HEK293 (cell line): Measurements from ENCODE around the gene VAT1L.

Experiments used
- CTCF ChIA-PET: fragments of 350-600 bp; formaldehyde crosslinking; extraction: SDS; loops from one replicate; lab custom pipeline; 2021; ENCODE audit warnings: antibody characterized with exemption; lab: Yijun Ruan, JAX
- POLR2A ChIA-PET: fragments of 300-600 bp; formaldehyde crosslinking; extraction: SDS; loops from one replicate; lab custom pipeline; 2020; ENCODE audit warnings: antibody characterized with exemption, inconsistent platforms; lab: Yijun Ruan, JAX
- H3K27ac ChIP-seq: fragments of 200-500 bp; sonication (Bioruptor generic); 2 replicates; pipeline ENCODE4 v1.5.1; 2014; ENCODE audit warnings: low read depth, low read length, control low read depth, inconsistent platforms; ENCODE audit errors: extremely low read depth
- H3K36me3 ChIP-seq, 2 experiments: fragments of 200-500 bp in 1 of 2; sonication (Bioruptor generic) in 1 of 2; 1 replicate in 1 of 2; 2 replicates in 1 of 2; pipeline ENCODE4 v1.5.1; 2014 to 2017; ENCODE audit warnings: inconsistent platforms in 2 of 2, low read length in 2 of 2; ENCODE audit not compliant: control insufficient read depth in 2 of 2, insufficient read depth in 1 of 2
- H3K4me1 ChIP-seq: fragments of 200-500 bp; sonication (Bioruptor generic); 2 replicates; pipeline ENCODE4 v1.5.1; 2014; ENCODE audit warnings: mild to moderate bottlenecking, low read length, inconsistent platforms; ENCODE audit not compliant: control insufficient read depth, insufficient read depth
- H3K4me3 ChIP-seq: 2 replicates; pipeline ENCODE4 v1.5.1; 2011; ENCODE audit warnings: low read depth, mild to moderate bottlenecking, control low read depth, low read length, moderate library complexity
- H3K9me3 ChIP-seq: fragments of 200-500 bp; sonication (Bioruptor generic); 2 replicates; pipeline ENCODE4 v1.5.1; 2014; ENCODE audit warnings: low read depth, low read length, inconsistent platforms; ENCODE audit not compliant: control insufficient read depth, insufficient read depth
- HOXC10 ChIP-seq: sonication (generic); formaldehyde crosslinking; IDR thresholded peaks from 2 replicates; pipeline ENCODE4 v1.8.1; 2023; ENCODE audit warnings: mild to moderate bottlenecking, missing genetic modification reagents
- KLF1 ChIP-seq: fragments of 450-650 bp; formaldehyde crosslinking; IDR thresholded peaks from 2 replicates; pipeline ENCODE4 v1.5.1; 2016; ENCODE audit warnings: missing biosample characterization, missing genetic modification characterization
- KLF16 ChIP-seq: fragments of 450-650 bp; formaldehyde crosslinking; IDR thresholded peaks from 2 replicates; pipeline ENCODE4 v1.5.1; 2017; ENCODE audit warnings: missing biosample characterization, missing genetic modification characterization
- OSR2 ChIP-seq: fragments of 450-650 bp; formaldehyde crosslinking; IDR thresholded peaks from 2 replicates; pipeline ENCODE4 v1.5.1; 2016; ENCODE audit warnings: missing biosample characterization, missing genetic modification characterization
- OVOL3 ChIP-seq: fragments of 450-650 bp; formaldehyde crosslinking; IDR thresholded peaks from 2 replicates; pipeline ENCODE4 v1.5.1; 2016; ENCODE audit warnings: missing biosample characterization, missing genetic modification characterization
- SALL2 ChIP-seq: fragments of 450-650 bp; formaldehyde crosslinking; IDR thresholded peaks from 2 replicates; pipeline ENCODE4 v1.5.0; 2017; ENCODE audit warnings: missing biosample characterization, mild to moderate bottlenecking, missing genetic modification characterization, borderline replicate concordance
- TCF7L2 ChIP-seq: IDR thresholded peaks from 2 replicates; pipeline ENCODE4 v1.6.1; 2011; ENCODE audit warnings: low read depth, mild to moderate bottlenecking, inconsistent platforms, low read length, moderate library complexity, borderline replicate concordance
- TRIM28 ChIP-seq: IDR thresholded peaks from 2 replicates; pipeline ENCODE4 v1.6.1; 2011; ENCODE audit warnings: low read length, control low read depth, borderline replicate concordance
- WT1 ChIP-seq: fragments of 450-650 bp; formaldehyde crosslinking; IDR thresholded peaks from 2 replicates; pipeline ENCODE4 v1.5.1; 2016; ENCODE audit warnings: missing biosample characterization, missing genetic modification characterization
- ZBTB17 ChIP-seq: fragments of 450-650 bp; formaldehyde crosslinking; IDR thresholded peaks from 2 replicates; pipeline ENCODE4 v1.5.1; 2016; ENCODE audit warnings: missing biosample characterization, missing genetic modification characterization
- ZBTB20 ChIP-seq: fragments of 450-650 bp; formaldehyde crosslinking; IDR thresholded peaks from 2 replicates; pipeline ENCODE4 v1.5.1; 2016; ENCODE audit warnings: missing biosample characterization, missing genetic modification characterization
- ZBTB44 ChIP-seq: fragments of 450-650 bp; IDR thresholded peaks from 2 replicates; pipeline ENCODE4 v1.5.1; 2018; ENCODE audit warnings: missing biosample characterization, mild to moderate bottlenecking, missing genetic modification characterization
- ZBTB7A ChIP-seq: fragments of 450-650 bp; formaldehyde crosslinking; IDR thresholded peaks from 2 replicates; pipeline ENCODE4 v1.5.1; 2016; ENCODE audit warnings: low read depth, missing biosample characterization, missing genetic modification characterization
- ZEB2 ChIP-seq: fragments of 450-650 bp; formaldehyde crosslinking; IDR thresholded peaks from 2 replicates; pipeline ENCODE4 v1.5.1; 2016; ENCODE audit warnings: missing biosample characterization, missing genetic modification characterization
- ZFHX2 ChIP-seq: fragments of 450-650 bp; formaldehyde crosslinking; conservative IDR thresholded peaks from 2 replicates; pipeline ENCODE4 v1.5.1; 2016; ENCODE audit warnings: missing biosample characterization, missing genetic modification characterization
- ZFP69B ChIP-seq: fragments of 450-650 bp; formaldehyde crosslinking; IDR thresholded peaks from 2 replicates; pipeline ENCODE4 v1.5.1; 2016; ENCODE audit warnings: missing biosample characterization, missing genetic modification characterization
- ZNF121 ChIP-seq: fragments of 450-650 bp; formaldehyde crosslinking; IDR thresholded peaks from 2 replicates; pipeline ENCODE4 v1.5.1; 2016; ENCODE audit warnings: missing biosample characterization, missing genetic modification characterization
- ZNF132 ChIP-seq: fragments of 450-650 bp; formaldehyde crosslinking; IDR thresholded peaks from 2 replicates; pipeline ENCODE4 v1.5.1; 2017; ENCODE audit warnings: missing biosample characterization, missing genetic modification characterization, borderline replicate concordance
- ZNF398 ChIP-seq: fragments of 450-650 bp; formaldehyde crosslinking; IDR thresholded peaks from 2 replicates; pipeline ENCODE4 v1.5.1; 2017; ENCODE audit warnings: missing biosample characterization, missing genetic modification characterization
- ZNF501 ChIP-seq: fragments of 450-650 bp; formaldehyde crosslinking; IDR thresholded peaks from 2 replicates; pipeline ENCODE4 v1.5.1; 2016; ENCODE audit warnings: missing biosample characterization, missing genetic modification characterization
- ZNF510 ChIP-seq: fragments of 450-650 bp; formaldehyde crosslinking; IDR thresholded peaks from 2 replicates; pipeline ENCODE4 v1.5.1; 2018; ENCODE audit warnings: mild to moderate bottlenecking, missing genetic modification characterization, missing biosample characterization; ENCODE audit not compliant: insufficient replicate concordance
- ZNF555 ChIP-seq: fragments of 450-650 bp; formaldehyde crosslinking; conservative IDR thresholded peaks from 2 replicates; pipeline ENCODE4 v1.5.1; 2017; ENCODE audit warnings: missing biosample characterization, mild to moderate bottlenecking, missing genetic modification characterization, inconsistent platforms
- ZNF558 ChIP-seq: fragments of 450-650 bp; formaldehyde crosslinking; IDR thresholded peaks from 2 replicates; pipeline ENCODE4 v1.5.1; 2016; ENCODE audit warnings: missing biosample characterization, missing genetic modification characterization
- ZNF561 ChIP-seq: fragments of 450-650 bp; IDR thresholded peaks from 2 replicates; pipeline ENCODE4 v1.5.1; 2018; ENCODE audit warnings: missing biosample characterization, missing genetic modification characterization, borderline replicate concordance
- ZNF596 ChIP-seq: fragments of 450-650 bp; IDR thresholded peaks from 2 replicates; pipeline ENCODE4 v1.5.0; 2018; ENCODE audit warnings: missing biosample characterization, mild to moderate bottlenecking, missing genetic modification characterization, moderate library complexity
- ZNF645 ChIP-seq: fragments of 450-650 bp; formaldehyde crosslinking; IDR thresholded peaks from 2 replicates; pipeline ENCODE4; 2016; ENCODE audit warnings: missing biosample characterization, missing genetic modification characterization
- ZNF677 ChIP-seq: fragments of 450-650 bp; IDR thresholded peaks from 2 replicates; pipeline ENCODE4 v1.5.0; 2018; ENCODE audit warnings: missing biosample characterization, mild to moderate bottlenecking, missing genetic modification characterization, moderate library complexity
- ZNF701 ChIP-seq: fragments of 450-650 bp; formaldehyde crosslinking; IDR thresholded peaks from 2 replicates; pipeline ENCODE4 v1.5.1; 2016; ENCODE audit warnings: missing biosample characterization, missing genetic modification characterization
- ZNF768 ChIP-seq: fragments of 450-650 bp; formaldehyde crosslinking; IDR thresholded peaks from 2 replicates; pipeline ENCODE4 v1.5.1; 2018; ENCODE audit warnings: missing biosample characterization, mild to moderate bottlenecking, missing genetic modification characterization
- ZSCAN16 ChIP-seq: fragments of 450-650 bp; formaldehyde crosslinking; IDR thresholded peaks from 2 replicates; pipeline ENCODE4 v1.5.1; 2016; ENCODE audit warnings: missing biosample characterization, missing genetic modification characterization
- TF ChIP-seq, protein P1 (sequence below): fragments of 450-650 bp; formaldehyde crosslinking; optimal IDR thresholded peaks from 2 replicates; pipeline ENCODE3; 2016; ENCODE audit warnings: missing biosample characterization, mild to moderate bottlenecking, missing genetic modification characterization
- TF ChIP-seq, protein P2 (sequence below): fragments of 450-650 bp; formaldehyde crosslinking; IDR thresholded peaks from 2 replicates; pipeline ENCODE4 v1.5.1; 2016; ENCODE audit warnings: missing biosample characterization, missing genetic modification characterization

Gene VAT1L

GRCh38 chr16:77882358-77882757 lies 94.0 kb downstream of the VAT1L start:
- no peak overlapping the region for H3K27ac ChIP-seq
- H3K4me3 ChIP-seq: no peak overlapping the region
- no peaks in the 10 kb centered on the region for H3K36me3 ChIP-seq
- ChIA-PET POLR2A (no interaction called here), CTCF (no interaction called here)
- no peaks in the 10 kb centered on the region; the same call in 1 of the 2 replicates for H3K4me1 ChIP-seq
- H3K9me3 ChIP-seq: no peaks in the 10 kb centered on the region
- TF ChIP-seq ZNF121 (tag by site-specific recombination) (no peak), WT1 (tag by site-specific recombination) (peak; percentile 65), KLF1 (tag by site-specific recombination) (no peak), OSR2 (0 out of 2 replicates have a peak, but pooled peaks have one; percentile 33), ZBTB44 (peak; percentile 99), ZNF501 (tag by site-specific recombination) (no peak), ZNF558 (tag by site-specific recombination) (no peak), ZNF768 (peak; percentile 80), KLF16 (tag by site-specific recombination) (no peak), ZFHX2 (no peak), ZNF555 (tag by site-specific recombination) (no peak), ZNF596 (tag by site-specific recombination) (no peak), SALL2 (tag by site-specific recombination) (no peak), OVOL3 (tag by site-specific recombination) (0 out of 2 replicates have a peak, but pooled peaks have one; percentile 36), ZNF132 (tag by site-specific recombination) (no peak), TRIM28 (no peak), ZBTB7A (tag by site-specific recombination) (no peak), ZBTB20 (no peak), ZFP69B (no peak), ZNF510 (tag by site-specific recombination) (no peak), ZBTB17 (tag by site-specific recombination) (no peak), TCF7L2 (no peak), ZNF561 (tag by site-specific recombination) (no peak), HOXC10 (CRISPR knock-in tag) (no peak), ZNF701 (no peak), ZEB2 (tag by site-specific recombination) (no peak), ZNF398 (tag by site-specific recombination) (no peak), ZNF645 (tag by site-specific recombination) (no peak), ZNF677 (no peak), ZSCAN16 (tag by site-specific recombination) (peak; percentile 55; the same call in 1 of the 2 replicates)
- TF ChIP-seq, protein P1, sequence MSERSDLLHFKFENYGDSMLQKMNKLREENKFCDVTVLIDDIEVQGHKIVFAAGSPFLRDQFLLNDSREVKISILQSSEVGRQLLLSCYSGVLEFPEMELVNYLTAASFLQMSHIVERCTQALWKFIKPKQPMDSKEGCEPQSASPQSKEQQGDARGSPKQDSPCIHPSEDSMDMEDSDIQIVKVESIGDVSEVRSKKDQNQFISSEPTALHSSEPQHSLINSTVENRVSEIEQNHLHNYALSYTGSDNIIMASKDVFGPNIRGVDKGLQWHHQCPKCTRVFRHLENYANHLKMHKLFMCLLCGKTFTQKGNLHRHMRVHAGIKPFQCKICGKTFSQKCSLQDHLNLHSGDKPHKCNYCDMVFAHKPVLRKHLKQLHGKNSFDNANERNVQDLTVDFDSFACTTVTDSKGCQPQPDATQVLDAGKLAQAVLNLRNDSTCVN (tag by site-specific recombination): no peak
- TF ChIP-seq, protein P2, sequence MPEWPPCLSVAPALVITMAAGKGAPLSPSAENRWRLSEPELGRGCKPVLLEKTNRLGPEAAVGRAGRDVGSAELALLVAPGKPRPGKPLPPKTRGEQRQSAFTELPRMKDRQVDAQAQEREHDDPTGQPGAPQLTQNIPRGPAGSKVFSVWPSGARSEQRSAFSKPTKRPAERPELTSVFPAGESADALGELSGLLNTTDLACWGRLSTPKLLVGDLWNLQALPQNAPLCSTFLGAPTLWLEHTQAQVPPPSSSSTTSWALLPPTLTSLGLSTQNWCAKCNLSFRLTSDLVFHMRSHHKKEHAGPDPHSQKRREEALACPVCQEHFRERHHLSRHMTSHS (tag by site-specific recombination): no peak
